GM04503 (cell line): ENCODE measurements around the gene NAPB.

Experiments used
- DNase-seq: peaks from one replicate; pipeline ENCODE4 v3.0.0-alpha.2; 2012; ENCODE audit warnings: low read depth

Gene NAPB

GRCh38 chr20:23404196-23404595 lies 17.1 kb downstream of the NAPB start:
- no peak for DNase-seq

- no peak for DNase-seq
These were observed 17.5 kb downstream of the NAPB start for GRCh38 chr20:23403751-23404150.

GRCh38 chr20:23401051-23401450 lies 20.2 kb downstream of the NAPB start:
- DNase-seq = no peak

DNA sequence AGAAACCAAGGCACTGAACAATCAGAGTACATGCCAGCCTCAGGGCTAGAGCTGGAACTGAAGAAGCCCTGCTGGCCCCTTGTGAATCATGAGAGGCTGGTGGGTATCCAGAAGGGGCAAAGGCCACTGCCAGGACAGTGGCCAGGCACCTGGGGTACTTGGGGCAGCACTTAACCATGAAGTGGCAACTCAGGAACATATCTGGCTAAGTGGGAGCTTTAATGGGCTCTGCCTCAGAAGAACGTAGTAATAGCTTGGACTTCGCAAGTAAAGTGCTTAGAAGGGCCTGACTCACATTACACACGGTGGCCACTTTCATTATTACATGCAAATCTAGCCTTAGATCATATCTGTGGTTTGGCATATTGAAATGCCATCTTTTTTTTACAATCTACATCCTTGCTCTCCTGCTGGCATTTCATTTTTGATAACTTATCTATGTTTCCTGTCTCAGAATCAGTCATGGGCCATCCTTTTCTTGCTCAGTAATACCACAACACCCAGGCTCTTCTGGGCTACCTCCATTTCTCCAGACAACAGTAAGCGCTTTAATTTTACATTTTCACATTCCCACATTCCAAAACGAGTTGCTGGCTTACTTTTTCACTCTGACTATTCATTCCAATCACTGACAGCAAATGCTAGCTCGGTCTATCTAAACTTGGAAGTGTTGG lies 21.6 kb downstream of the NAPB start:
- DNase-seq = no peak

DNA sequence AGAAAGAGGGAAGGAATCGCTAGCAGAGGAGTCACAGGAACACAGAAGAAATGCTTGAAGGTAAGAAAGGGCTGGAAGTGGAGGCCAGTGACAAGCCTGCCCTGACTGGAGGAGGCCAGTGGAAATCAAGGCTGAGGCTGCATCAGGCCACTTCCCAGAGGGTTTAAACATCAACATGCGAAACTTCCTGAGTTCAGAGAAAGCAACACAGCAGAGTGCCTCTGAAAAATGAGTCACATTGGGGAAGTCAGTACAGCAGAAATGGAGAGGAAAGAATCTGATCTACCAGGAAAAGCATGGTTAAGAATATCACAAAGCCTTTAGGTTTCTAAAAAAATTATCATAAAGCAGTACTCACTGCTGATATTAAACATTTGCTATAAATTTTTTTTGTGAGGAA lies 23.3 kb downstream of the NAPB start:
- no peak for DNase-seq

- no peak for DNase-seq
These were observed 24.2 kb downstream of the NAPB start for GRCh38 chr20:23396950-23397627.

- no peak for DNase-seq
These were observed 27.1 kb downstream of the NAPB start for GRCh38 chr20:23393996-23394775.

DNA sequence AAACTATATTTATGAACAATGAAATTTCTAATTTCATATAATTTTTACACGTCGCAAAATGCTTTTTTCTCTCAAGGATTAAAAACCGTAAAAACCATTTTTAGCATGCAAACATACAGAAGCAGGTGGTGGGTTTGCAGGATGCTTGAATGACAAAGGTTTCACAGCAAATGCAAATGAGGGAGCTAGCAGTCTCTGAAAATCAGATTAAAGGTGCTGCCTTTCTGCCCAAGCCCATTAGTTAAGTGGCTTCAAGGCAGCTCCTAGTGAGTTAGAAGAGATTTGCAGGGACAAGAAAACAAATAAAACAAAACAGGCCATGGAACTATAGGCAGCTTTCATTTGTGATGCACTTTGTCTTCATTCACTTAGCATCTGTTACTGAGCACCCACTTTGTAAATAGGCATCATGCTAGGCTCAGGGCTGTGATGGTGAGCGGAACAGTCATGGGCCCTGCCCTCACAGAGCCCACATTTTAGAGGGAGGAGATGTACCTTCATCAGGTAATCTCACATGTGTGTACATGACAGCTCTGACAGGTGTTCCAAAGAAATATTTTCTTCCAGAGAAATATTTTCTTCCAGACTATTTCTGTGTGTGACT lies 29.5 kb downstream of the NAPB start:
- DNase-seq = no peak

DNA sequence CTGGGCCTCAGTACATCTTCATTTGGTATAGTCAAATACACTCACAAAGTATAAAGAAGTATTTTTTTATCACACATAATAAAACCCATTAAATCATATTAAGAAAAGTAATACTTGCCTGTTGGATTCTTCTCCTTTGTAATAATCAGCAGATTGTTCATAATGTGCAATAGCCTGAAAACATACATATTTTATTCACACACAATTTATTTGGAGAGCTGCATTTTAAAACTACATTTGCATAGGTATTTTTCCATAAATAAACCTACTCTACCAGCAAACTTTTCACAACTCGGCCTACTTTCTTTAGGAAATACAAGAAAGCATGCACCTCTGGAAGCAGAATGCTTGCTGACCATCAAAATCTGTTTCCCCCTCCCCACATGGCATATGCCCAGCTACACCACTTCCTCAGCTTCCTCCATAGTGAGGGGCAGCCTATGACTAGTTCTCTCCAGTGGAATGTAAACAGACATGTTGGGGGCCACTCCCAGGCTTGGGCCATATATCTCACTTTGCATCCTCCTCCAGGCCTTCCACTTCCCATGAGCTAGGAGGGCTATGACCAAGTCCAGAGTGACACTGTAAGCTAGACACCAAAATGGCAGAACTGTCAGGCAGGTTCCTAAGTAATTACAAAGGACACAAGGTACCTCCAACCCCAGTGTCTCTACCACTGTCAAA lies 31.1 kb downstream of the NAPB start:
- no peak for DNase-seq

GRCh38 chr20:23387118-23387443 lies 34.2 kb downstream of the NAPB start:
- no peak for DNase-seq

DNA sequence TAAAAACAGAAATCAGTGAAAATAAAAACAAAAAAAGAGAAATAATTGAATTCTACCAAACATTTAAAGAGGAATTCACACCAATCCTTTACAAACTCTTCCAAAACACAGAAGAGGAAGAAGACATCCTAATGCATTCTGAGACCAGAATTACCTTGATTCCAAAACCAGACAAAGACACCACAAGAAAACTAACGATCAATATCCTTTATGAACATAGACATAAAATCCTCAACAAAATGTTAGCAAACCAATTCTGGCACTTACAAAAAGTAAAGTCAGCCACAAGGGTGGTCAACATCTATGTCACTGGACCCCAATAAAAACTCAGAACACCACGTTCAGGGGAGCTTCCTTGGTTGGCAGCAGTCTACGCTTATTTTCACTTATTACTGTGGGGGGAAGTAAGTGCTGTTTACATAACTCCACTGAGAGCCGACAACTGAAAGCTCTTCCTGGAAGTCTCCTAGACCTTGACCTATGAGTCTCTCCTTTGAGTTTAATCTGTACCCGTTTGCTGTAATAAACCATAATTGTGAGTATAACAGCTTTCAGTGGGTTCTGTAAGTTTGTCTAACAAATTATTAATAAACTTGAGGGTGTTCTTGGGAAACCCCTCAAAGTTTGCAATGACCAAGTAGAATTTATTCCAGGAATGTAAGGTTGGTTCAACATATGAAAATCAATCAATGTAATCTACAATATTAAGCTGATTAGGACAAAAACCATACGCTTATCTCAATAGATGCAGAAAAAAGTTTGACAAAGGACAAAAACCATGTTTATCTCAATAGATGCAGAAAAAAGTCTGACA lies 34.8 kb downstream of the NAPB start:
- DNase-seq = no peak

DNA sequence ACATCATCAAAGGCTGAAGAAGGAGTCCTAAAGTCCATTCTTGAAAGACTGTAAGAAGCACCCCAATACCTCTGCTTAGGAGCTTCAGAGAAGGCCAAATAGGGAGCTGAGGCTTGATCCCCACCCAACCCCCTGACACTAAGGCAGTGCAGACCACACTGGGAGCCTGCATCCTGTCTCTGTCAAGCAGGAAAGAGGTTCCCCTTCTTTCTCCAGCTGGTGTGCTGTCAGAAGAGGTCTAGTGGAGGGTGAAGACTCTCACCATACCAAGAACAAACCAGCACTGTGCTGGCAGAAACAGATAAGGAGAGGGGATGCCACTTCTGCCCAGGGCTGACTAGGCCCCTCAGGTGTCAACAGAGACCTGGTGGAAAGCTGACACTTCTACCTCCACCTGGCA lies 39.4 kb downstream of the NAPB start:
- no peak for DNase-seq

DNA sequence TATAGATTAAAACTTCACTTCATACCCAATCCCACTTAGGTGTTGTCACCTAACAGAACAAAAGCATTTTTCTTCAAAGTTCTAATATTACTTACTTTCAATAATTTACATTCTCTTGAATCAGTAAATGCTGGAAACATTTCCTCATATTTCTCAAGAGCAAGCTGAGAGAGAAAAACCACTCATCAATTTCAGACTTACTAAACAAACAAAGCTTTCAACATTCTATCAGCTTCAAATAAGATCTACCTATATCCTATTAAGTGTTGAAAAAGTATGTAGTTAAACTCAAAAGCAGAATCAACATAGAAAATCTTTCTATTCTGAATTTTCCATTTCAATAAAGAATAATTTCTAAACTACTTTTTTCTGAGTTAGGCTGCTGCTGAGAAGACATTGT lies 41.5 kb downstream of the NAPB start:
- DNase-seq = no peak

GRCh38 chr20:23375827-23376226 lies 45.5 kb downstream of the NAPB start:
- no peak for DNase-seq

GRCh38 chr20:23374441-23374840 lies 46.8 kb downstream of the NAPB start:
- no peak for DNase-seq

- no peak for DNase-seq
These were observed 49.8 kb downstream of the NAPB start for GRCh38 chr20:23371496-23371895.

DNA sequence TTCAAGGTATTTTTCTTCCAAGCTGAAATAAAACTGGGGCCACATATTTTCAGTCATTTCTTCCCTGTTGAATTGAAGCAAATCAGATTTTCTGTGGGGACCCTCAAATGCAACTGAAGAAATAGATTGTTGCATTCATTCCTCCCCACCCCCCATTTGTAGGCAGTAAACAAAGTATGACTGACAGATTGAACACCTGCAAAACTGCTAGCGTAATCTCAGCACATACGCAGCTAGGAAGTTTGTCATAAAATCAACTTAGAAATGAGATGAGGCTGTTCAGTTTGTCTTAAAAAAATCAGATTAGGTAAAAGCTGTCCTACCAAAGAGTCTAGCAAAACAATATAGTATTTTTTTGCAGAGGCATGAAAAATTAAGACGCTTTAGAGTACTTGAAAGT lies 50.4 kb downstream of the NAPB start:
- DNase-seq = no peak

DNA sequence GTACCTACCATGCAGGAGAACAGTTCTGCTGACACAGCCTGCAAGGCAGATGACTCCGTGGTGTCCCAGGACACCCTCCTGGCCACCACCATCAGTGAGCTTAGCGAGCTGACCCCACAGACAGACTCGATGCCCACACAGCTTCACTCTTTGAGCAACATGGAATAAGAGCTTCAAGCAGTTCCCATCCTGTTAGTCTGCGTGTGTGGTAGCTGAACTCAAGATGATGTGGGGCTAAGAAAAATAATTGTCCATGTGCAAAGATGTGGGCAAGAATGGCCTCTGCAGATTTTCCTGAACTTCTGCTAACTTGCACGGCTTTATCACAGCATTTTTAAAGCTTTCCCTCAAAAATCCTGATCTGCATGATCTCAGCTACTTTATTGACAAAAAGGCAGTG lies 51.0 kb downstream of the NAPB start:
- no peak for DNase-seq

GRCh38 chr20:23369072-23369823 lies 52.0 kb downstream of the NAPB start:
- DNase-seq = no peak

- DNase-seq = no peak
These were observed 52.8 kb downstream of the NAPB start for GRCh38 chr20:23368316-23369071.
